Vagina (tissue), 2 donors: ENCODE results near the gene GYS1. TPM values are rescaled to one million over a fixed set of nuclear protein-coding genes. Genes with fewer than 3 reads are reported as not detected.

Source experiments
- DNase-seq, 2 donors: peaks; one replicate each; pipeline ENCODE4 v3.0.0-alpha.2; 2017; ENCODE audit errors: extremely low spot score in 2 of 2
- H3K27ac ChIP-seq: fragments of 200-600 bp; sonication (generic); one replicate; pipeline ENCODE4 v1.5.1; 2019
- H3K27me3 ChIP-seq: fragments of 200-600 bp; sonication (generic); one replicate; pipeline ENCODE4 v1.5.1; 2019
- H3K36me3 ChIP-seq, 2 donors: fragments of 200-600 bp; sonication (generic); one replicate each; pipeline ENCODE4 v1.5.1; 2017 to 2019
- H3K4me1 ChIP-seq: fragments of 200-600 bp; sonication (generic); one replicate; pipeline ENCODE4 v1.5.1; 2019
- H3K4me3 ChIP-seq, 2 donors: fragments of 200-600 bp; sonication (generic); 1 replicate in 1 of 2; 2 replicates in 1 of 2; pipeline ENCODE4 v1.5.1; 2016 to 2019
- H3K9me3 ChIP-seq: fragments of 200-600 bp; sonication (generic); one replicate; pipeline ENCODE4 v1.5.1; 2019
- POLR2A ChIP-seq, 2 donors: fragments of 450-650 bp; IDR thresholded peaks; one replicate each; pipeline ENCODE4 v1.6.1; 2017; ENCODE audit warnings: antibody characterized with exemption in 2 of 2, mild to moderate bottlenecking in 2 of 2, moderate library complexity in 2 of 2
- POLR2AphosphoS5 ChIP-seq, 2 donors: sonication (generic); formaldehyde crosslinking; IDR thresholded peaks; one replicate each; pipeline ENCODE4 v1.9.0; 2017; ENCODE audit warnings: antibody characterized with exemption in 2 of 2, mild to moderate bottlenecking in 2 of 2, low read depth in 1 of 2; ENCODE audit not compliant: insufficient read depth in 1 of 2
- intact Hi-C: fragments of 100-400 bp; cut with DNase I; formaldehyde crosslinking; loops from one replicate; pipeline ENCODE4 v1.15.1; 2023
- total RNA-seq: library from RNA; depleted of rRNA; stranded (reverse); fragments of >200 nt; gene quantifications from one replicate; pipeline ENCODE4 v1.2.3, GENCODE V29; 2016
- TF ChIP-seq, protein P1 (sequence below), 3 experiments: fragments of 450-650 bp in 2 of 3; fragments of 200-600 bp in 1 of 3; sonication (generic) in 1 of 3; IDR thresholded peaks; one replicate each; pipeline ENCODE4 v1.5.1; 2017 to 2019; ENCODE audit warnings: antibody characterized with exemption in 3 of 3, mild to moderate bottlenecking in 2 of 3, moderate library complexity in 2 of 3

GYS1 gene
- total RNA-seq, 1 donor from 2014 or later = 32.2 TPM

- Histone ChIP-seq H3K27ac (no peak overlapping the region), H3K4me3 (no peak overlapping the region), H3K4me1 (peaks cover 26% of the 10 kb centered on the region), H3K36me3 (peaks cover 0 to 26% of the 10 kb centered on the region in 2 donors), H3K9me3 (no peaks in the 10 kb centered on the region), H3K27me3 (peaks cover 6% of the 10 kb centered on the region)
- no peak for DNase-seq
- TF ChIP-seq, protein P1, sequence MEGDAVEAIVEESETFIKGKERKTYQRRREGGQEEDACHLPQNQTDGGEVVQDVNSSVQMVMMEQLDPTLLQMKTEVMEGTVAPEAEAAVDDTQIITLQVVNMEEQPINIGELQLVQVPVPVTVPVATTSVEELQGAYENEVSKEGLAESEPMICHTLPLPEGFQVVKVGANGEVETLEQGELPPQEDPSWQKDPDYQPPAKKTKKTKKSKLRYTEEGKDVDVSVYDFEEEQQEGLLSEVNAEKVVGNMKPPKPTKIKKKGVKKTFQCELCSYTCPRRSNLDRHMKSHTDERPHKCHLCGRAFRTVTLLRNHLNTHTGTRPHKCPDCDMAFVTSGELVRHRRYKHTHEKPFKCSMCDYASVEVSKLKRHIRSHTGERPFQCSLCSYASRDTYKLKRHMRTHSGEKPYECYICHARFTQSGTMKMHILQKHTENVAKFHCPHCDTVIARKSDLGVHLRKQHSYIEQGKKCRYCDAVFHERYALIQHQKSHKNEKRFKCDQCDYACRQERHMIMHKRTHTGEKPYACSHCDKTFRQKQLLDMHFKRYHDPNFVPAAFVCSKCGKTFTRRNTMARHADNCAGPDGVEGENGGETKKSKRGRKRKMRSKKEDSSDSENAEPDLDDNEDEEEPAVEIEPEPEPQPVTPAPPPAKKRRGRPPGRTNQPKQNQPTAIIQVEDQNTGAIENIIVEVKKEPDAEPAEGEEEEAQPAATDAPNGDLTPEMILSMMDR (IDR thresholded peaks at IDR 0.05) = no peak
- no peak for TF ChIP-seq POLR2AphosphoS5 (IDR thresholded peaks at IDR 0.05; ENCODE audit: insufficient read depth in 1 of 2, low read depth in 1 of 2)
- TF ChIP-seq POLR2A (IDR thresholded peaks at IDR 0.05) = no peak
- intact Hi-C loops = no loop called here
These were observed 23.1 kb upstream of the GYS1 start for GRCh38 chr19:49016067-49016839.

DNA sequence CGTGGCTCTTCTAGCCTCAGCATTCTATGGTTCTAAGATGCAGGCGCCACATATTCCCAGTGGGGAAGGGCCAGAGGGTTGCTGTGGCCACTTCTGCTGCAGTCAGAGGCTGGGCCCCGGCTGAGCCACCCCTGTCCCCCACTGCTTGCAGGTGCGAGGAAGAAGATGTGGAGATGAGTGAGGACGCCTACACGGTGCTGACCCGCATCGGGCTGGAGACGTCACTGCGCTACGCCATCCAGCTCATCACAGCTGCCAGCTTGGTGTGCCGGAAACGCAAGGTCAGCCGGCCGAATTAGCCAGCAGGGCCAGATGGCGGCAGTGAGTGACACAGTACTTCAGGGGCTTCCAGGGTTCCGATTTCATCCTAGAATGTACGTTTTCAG, 21.8 kb upstream of the GYS1 start:
- TF ChIP-seq, protein P1 (IDR thresholded peaks at IDR 0.05) = no peak
- intact Hi-C loops = no loop called here
- no peak for DNase-seq
- peaks cover 26% of the 10 kb centered on the region for H3K4me1 ChIP-seq
- no peak overlapping the region for H3K4me3 ChIP-seq
- H3K36me3 ChIP-seq = peaks cover 0 to 39% of the 10 kb centered on the region in 2 donors
- H3K9me3 ChIP-seq = no peaks in the 10 kb centered on the region
- no peak overlapping the region for H3K27ac ChIP-seq
- peaks cover 6% of the 10 kb centered on the region for H3K27me3 ChIP-seq

DNA sequence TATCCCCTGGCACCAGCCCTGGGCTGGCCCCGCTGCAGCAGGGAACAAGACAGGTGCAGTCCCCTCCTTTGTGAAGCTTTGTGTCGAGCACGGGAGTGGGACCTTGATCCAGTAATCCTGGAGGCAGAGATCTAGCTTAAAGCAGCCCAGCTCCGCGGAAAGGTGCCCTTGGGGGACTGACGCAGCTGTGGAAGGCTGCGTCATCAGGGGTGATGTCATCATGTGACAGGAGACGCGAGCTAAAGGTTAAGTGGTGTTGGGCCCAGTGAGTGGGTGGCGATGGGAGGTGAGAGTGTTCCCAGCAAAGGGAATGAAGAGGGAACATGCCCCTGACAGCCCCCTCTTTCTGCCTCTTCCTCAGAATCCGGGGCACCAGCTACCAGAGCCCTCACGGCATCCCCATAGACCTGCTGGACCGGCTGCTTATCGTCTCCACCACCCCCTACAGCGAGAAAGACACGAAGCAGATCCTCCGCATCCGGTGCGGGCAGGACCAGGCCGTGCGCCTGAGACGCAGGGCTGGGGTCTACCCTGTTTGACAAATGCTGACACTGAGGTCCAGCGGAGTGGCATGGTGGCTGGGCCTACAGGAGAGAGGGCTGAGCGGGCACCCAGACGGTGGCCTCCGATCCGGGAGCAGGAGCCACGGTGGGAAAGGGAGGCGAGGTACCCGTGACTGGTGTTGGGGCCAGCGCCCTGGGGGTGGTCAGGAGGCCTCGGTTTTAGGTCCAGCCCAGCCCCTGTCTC, 21.2 kb upstream of the GYS1 start:
- DNase-seq = no peak
- no peak for TF ChIP-seq POLR2AphosphoS5 (IDR thresholded peaks at IDR 0.05; ENCODE audit: insufficient read depth in 1 of 2, low read depth in 1 of 2)
- TF ChIP-seq, protein P1 (IDR thresholded peaks at IDR 0.05) = no peak
- Histone ChIP-seq H3K4me3 (no peak overlapping the region), H3K9me3 (no peaks in the 10 kb centered on the region), H3K27ac (no peak overlapping the region), H3K27me3 (peaks cover 2% of the 10 kb centered on the region), H3K4me1 (peaks cover 20% of the 10 kb centered on the region), H3K36me3 (peaks cover 0 to 45% of the 10 kb centered on the region in 2 donors)
- intact Hi-C loops = no loop called here

DNA sequence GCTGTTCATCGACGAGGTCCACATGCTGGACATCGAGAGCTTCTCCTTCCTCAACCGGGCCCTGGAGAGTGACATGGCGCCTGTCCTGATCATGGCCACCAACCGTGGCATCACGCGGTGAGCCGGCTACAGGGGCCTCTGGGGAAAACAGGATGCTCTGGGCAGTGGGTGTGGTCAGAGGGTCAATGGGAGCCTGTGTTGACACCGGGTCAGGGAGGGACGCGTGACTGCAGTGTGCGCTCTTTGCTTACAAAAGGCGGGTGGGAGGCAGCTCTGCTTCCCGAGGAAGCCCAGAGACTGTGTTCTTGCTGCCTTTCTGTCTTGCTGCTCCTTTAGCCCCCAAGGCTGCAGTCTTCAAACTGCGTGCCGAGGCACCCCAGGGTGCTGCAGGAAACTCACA, 18.1 kb upstream of the GYS1 start:
- no peak overlapping the region for H3K4me3 ChIP-seq
- intact Hi-C loops = no loop called here
- DNase-seq = no peak
- no peaks in the 10 kb centered on the region for H3K27me3 ChIP-seq
- TF ChIP-seq, protein P1 (IDR thresholded peaks at IDR 0.05) = no peak
- TF ChIP-seq POLR2AphosphoS5 (IDR thresholded peaks at IDR 0.05; ENCODE audit: insufficient read depth in 1 of 2, low read depth in 1 of 2) = no peak
- TF ChIP-seq POLR2A (IDR thresholded peaks at IDR 0.05) = no peak
- peaks cover 0 to 63% of the 10 kb centered on the region in 2 donors for H3K36me3 ChIP-seq
- H3K9me3 ChIP-seq = no peaks in the 10 kb centered on the region
- no peak overlapping the region for H3K27ac ChIP-seq
- no peaks in the 10 kb centered on the region for H3K4me1 ChIP-seq

- no peak for DNase-seq
- H3K36me3 ChIP-seq = peaks cover 0 to 68% of the 10 kb centered on the region in 2 donors
- intact Hi-C loops = no loop called here
These were observed 17.3 kb upstream of the GYS1 start for GRCh38 chr19:49010453-49010852.

More at GRCh38 chr19:49010453-49010852, 17.3 kb upstream of the GYS1 start:
- no peaks in the 10 kb centered on the region for H3K9me3 ChIP-seq
- no peaks in the 10 kb centered on the region for H3K4me1 ChIP-seq
- H3K4me3 ChIP-seq = no peak overlapping the region
- TF ChIP-seq, protein P1 (IDR thresholded peaks at IDR 0.05) = no peak
- TF ChIP-seq POLR2AphosphoS5 (IDR thresholded peaks at IDR 0.05; ENCODE audit: insufficient read depth in 1 of 2, low read depth in 1 of 2) (no peak), POLR2A (IDR thresholded peaks at IDR 0.05) (no peak)
- H3K27ac ChIP-seq = no peak overlapping the region
- H3K27me3 ChIP-seq = no peaks in the 10 kb centered on the region
